WTC11 (cell line): ENCODE results near the gene RAB6A. TPM values are rescaled to one million over a fixed set of nuclear protein-coding genes. Genes with fewer than 3 reads are reported as not detected.

Source experiments
- ATAC-seq: fragments of 200-7000 bp; cut with Tn5 transposase; 2 replicates; pipeline ENCODE4 v1.10.0; 2021; ENCODE audit warnings: mild to moderate bottlenecking, moderate library complexity
- CTCF ChIA-PET: fragments of 300-600 bp; sonication (Branson Sonifier 250); formaldehyde crosslinking; loops from one replicate; lab custom pipeline; 2021; ENCODE audit warnings: antibody characterized with exemption; lab: Charles Lee
- POLR2A ChIA-PET: fragments of 350-600 bp; sonication (Branson Sonifier 250); formaldehyde crosslinking; loops from one replicate; lab custom pipeline; 2021; ENCODE audit warnings: antibody characterized with exemption; lab: Charles Lee
- DNase-seq: peaks from one replicate; pipeline ENCODE4 v3.0.0; 2021; ENCODE audit warnings: low spot score
- H3K27ac Mint-ChIP-seq: 2 replicates; pipeline ENCODE4 v1.8.0; 2021; ENCODE audit warnings: mixed read lengths
- H3K27me3 Mint-ChIP-seq: 2 replicates; pipeline ENCODE4 v1.8.0; 2021; ENCODE audit warnings: low read depth, mild to moderate bottlenecking, moderate library complexity, mixed read lengths
- H3K36me3 Mint-ChIP-seq: 2 replicates; pipeline ENCODE4 v1.8.0; 2021; ENCODE audit warnings: mixed read lengths
- H3K4me1 Mint-ChIP-seq: 2 replicates; pipeline ENCODE4 v1.8.0; 2022; ENCODE audit warnings: mixed read lengths
- H3K4me3 Mint-ChIP-seq: 2 replicates; pipeline ENCODE4 v1.8.0; 2021; ENCODE audit warnings: mild to moderate bottlenecking, moderate library complexity, mixed read lengths
- H3K9me3 Mint-ChIP-seq: 2 replicates; pipeline ENCODE4 v1.8.0; 2021; ENCODE audit warnings: mixed read lengths
- ATF1 ChIP-seq: sonication (generic); formaldehyde crosslinking; IDR thresholded peaks from 2 replicates; pipeline ENCODE4 v1.8.1; 2023; ENCODE audit warnings: mild to moderate bottlenecking, moderate library complexity, missing genetic modification reagents
- CBFB ChIP-seq: sonication (generic); formaldehyde crosslinking; IDR thresholded peaks from 2 replicates; pipeline ENCODE4 v1.8.1; 2022; ENCODE audit warnings: mild to moderate bottlenecking, low read depth, missing genetic modification reagents
- ELF4 ChIP-seq: sonication (generic); formaldehyde crosslinking; IDR thresholded peaks from 2 replicates; pipeline ENCODE4 v1.8.1; 2022; ENCODE audit warnings: low read depth, mild to moderate bottlenecking, moderate library complexity, missing genetic modification reagents
- GRHL2 ChIP-seq: fragments of 250-450 bp; sonication (Bioruptor Pico); IDR thresholded peaks from 2 replicates; pipeline ENCODE4 v1.8.0; 2022; ENCODE audit warnings: mild to moderate bottlenecking, moderate library complexity; ENCODE audit not compliant: insufficient replicate concordance, severe bottlenecking
- NR2C2 ChIP-seq: sonication (generic); formaldehyde crosslinking; IDR thresholded peaks from 2 replicates; pipeline ENCODE4 v1.8.0; 2022; ENCODE audit warnings: mild to moderate bottlenecking, missing genetic modification reagents
- NR3C1 ChIP-seq: sonication (generic); formaldehyde crosslinking; conservative IDR thresholded peaks from 2 replicates; pipeline ENCODE4 v1.8.1; 2023; ENCODE audit warnings: low read depth, mild to moderate bottlenecking, missing genetic modification reagents
- TCF7 ChIP-seq: sonication (generic); formaldehyde crosslinking; IDR thresholded peaks from 2 replicates; pipeline ENCODE4 v1.8.0; 2022; ENCODE audit warnings: mild to moderate bottlenecking, low read depth, missing genetic modification reagents, moderate library complexity
- ZNF396 ChIP-seq: fragments of 250-450 bp; sonication (Bioruptor Pico); IDR thresholded peaks from 2 replicates; pipeline ENCODE4 v1.8.0; 2021; ENCODE audit warnings: mild to moderate bottlenecking, moderate library complexity, borderline replicate concordance
- ZNF671 ChIP-seq: fragments of 250-450 bp; sonication (Bioruptor Pico); IDR thresholded peaks from 2 replicates; pipeline ENCODE4 v1.8.0; 2021; ENCODE audit warnings: mild to moderate bottlenecking
- total RNA-seq: library from RNA; stranded (reverse); gene quantifications from 3 replicates; pipeline ENCODE4 v1.2.3, GENCODE V29; 2021
- TF ChIP-seq, protein P1 (sequence below): sonication (generic); formaldehyde crosslinking; IDR thresholded peaks from 2 replicates; pipeline ENCODE4 v1.8.0; 2022; ENCODE audit warnings: missing genetic modification reagents
- TF ChIP-seq, protein P2 (sequence below): sonication (generic); formaldehyde crosslinking; IDR thresholded peaks from 2 replicates; pipeline ENCODE4 v1.8.0; 2022; ENCODE audit warnings: mild to moderate bottlenecking, missing genetic modification reagents
- TF ChIP-seq, protein P3 (sequence below): fragments of 250-450 bp; sonication (Bioruptor Pico); IDR thresholded peaks from 2 replicates; pipeline ENCODE4 v1.9.0; 2021; ENCODE audit warnings: moderate library complexity, mild to moderate bottlenecking, inconsistent platforms, borderline replicate concordance
- TF ChIP-seq, protein P4 (sequence below): sonication (generic); formaldehyde crosslinking; IDR thresholded peaks from 2 replicates; pipeline ENCODE4 v1.8.1; 2022; ENCODE audit warnings: mild to moderate bottlenecking, moderate library complexity, missing genetic modification reagents
- TF ChIP-seq, protein P5 (sequence below): sonication (generic); formaldehyde crosslinking; IDR thresholded peaks from 2 replicates; pipeline ENCODE4 v1.8.1; 2023; ENCODE audit warnings: mild to moderate bottlenecking, missing genetic modification reagents, moderate library complexity
- TF ChIP-seq, protein P6 (sequence below): fragments of 250-450 bp; sonication (Bioruptor Pico); conservative IDR thresholded peaks from 2 replicates; pipeline ENCODE4 v1.9.0; 2021; ENCODE audit warnings: mild to moderate bottlenecking

Gene RAB6A
- total RNA-seq, 1 experiment from 2014 or later: 107 TPM

DNA sequence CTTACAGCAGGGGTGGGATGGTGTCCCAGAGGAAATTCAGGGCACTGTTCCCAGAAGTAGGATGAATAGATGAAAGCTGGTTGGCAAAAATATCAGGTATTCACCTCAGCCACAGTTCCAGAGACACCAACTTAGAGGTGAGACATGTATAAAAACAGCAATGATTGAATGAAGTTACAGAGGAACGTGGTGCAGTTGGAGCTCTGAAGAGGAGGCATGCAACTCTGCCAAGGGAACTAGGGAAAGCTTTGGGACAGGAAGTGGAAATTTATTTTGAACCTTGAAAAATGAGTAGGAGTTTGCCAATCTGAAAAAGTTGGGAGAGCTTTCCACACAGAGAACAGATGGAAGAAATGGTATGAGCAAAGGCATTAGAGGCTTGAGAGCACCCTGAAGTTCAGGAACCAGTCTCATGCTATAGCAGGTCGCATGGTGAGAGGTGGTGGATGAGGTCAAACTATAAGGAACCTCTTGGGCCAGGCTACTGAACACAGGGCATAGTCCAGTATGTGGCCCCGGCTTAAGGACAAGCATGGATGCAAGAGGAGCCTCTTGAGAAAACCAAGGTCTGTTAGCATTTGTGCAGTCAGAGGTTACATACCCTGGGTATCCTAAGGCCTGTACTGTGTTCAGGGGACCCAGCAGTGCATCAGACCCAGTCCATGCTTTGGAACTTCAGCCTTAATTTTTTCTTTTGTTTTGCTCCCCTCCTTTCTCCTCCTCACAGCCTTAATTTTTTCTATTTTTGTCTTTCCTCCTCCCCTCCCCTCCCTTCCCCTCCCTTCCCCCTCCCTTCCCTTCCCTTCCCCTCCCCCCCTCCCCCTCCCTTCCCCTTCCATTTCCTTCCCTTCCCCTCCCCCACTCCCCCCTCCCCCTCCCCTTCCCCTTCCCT, 97.0 kb downstream of the RAB6A start:
- CTCF ChIA-PET: interaction anchor here (0.8 to 5.9 kb wide), 3 partner anchors 37 to 267 kb away, joined by 4 to 328 read pairs (median 6); no protein-coding TSS in a partner anchor
- POLR2A ChIA-PET: no interaction called here
- Mint-ChIP-seq H3K27ac (no peak overlapping the region), H3K36me3 (no peaks in the 10 kb centered on the region), H3K4me3 (no peak overlapping the region), H3K27me3 (peaks cover 48% of the 10 kb centered on the region)
- no peak for ATAC-seq
- no peak for DNase-seq
- TF ChIP-seq TCF7 (CRISPR knock-in tag) (no peak), GRHL2 (no peak), CBFB (CRISPR knock-in tag) (no peak), NR2C2 (CRISPR knock-in tag) (no peak), ATF1 (CRISPR knock-in tag) (no peak), ZNF671 (no peak), ZNF396 (CRISPR knock-in tag) (no peak), ELF4 (CRISPR knock-in tag) (no peak), NR3C1 (CRISPR knock-in tag) (no peak)
- TF ChIP-seq, protein P1, sequence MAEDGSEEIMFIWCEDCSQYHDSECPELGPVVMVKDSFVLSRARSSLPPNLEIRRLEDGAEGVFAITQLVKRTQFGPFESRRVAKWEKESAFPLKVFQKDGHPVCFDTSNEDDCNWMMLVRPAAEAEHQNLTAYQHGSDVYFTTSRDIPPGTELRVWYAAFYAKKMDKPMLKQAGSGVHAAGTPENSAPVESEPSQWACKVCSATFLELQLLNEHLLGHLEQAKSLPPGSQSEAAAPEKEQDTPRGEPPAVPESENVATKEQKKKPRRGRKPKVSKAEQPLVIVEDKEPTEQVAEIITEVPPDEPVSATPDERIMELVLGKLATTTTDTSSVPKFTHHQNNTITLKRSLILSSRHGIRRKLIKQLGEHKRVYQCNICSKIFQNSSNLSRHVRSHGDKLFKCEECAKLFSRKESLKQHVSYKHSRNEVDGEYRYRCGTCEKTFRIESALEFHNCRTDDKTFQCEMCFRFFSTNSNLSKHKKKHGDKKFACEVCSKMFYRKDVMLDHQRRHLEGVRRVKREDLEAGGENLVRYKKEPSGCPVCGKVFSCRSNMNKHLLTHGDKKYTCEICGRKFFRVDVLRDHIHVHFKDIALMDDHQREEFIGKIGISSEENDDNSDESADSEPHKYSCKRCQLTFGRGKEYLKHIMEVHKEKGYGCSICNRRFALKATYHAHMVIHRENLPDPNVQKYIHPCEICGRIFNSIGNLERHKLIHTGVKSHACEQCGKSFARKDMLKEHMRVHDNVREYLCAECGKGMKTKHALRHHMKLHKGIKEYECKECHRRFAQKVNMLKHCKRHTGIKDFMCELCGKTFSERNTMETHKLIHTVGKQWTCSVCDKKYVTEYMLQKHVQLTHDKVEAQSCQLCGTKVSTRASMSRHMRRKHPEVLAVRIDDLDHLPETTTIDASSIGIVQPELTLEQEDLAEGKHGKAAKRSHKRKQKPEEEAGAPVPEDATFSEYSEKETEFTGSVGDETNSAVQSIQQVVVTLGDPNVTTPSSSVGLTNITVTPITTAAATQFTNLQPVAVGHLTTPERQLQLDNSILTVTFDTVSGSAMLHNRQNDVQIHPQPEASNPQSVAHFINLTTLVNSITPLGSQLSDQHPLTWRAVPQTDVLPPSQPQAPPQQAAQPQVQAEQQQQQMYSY (CRISPR knock-in tag): no peak
- TF ChIP-seq, protein P2, sequence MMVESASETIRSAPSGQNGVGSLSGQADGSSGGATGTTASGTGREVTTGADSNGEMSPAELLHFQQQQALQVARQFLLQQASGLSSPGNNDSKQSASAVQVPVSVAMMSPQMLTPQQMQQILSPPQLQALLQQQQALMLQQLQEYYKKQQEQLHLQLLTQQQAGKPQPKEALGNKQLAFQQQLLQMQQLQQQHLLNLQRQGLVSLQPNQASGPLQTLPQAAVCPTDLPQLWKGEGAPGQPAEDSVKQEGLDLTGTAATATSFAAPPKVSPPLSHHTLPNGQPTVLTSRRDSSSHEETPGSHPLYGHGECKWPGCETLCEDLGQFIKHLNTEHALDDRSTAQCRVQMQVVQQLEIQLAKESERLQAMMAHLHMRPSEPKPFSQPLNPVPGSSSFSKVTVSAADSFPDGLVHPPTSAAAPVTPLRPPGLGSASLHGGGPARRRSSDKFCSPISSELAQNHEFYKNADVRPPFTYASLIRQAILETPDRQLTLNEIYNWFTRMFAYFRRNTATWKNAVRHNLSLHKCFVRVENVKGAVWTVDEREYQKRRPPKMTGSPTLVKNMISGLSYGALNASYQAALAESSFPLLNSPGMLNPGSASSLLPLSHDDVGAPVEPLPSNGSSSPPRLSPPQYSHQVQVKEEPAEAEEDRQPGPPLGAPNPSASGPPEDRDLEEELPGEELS (CRISPR knock-in tag): no peak
- TF ChIP-seq, protein P3, sequence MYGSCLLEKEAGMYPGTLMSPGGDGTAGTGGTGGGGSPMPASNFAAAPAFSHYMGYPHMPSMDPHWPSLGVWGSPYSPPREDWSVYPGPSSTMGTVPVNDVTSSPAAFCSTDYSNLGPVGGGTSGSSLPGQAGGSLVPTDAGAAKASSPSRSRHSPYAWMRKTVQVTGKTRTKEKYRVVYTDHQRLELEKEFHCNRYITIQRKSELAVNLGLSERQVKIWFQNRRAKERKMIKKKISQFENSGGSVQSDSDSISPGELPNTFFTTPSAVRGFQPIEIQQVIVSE (CRISPR knock-in tag): no peak
- TF ChIP-seq, protein P4, sequence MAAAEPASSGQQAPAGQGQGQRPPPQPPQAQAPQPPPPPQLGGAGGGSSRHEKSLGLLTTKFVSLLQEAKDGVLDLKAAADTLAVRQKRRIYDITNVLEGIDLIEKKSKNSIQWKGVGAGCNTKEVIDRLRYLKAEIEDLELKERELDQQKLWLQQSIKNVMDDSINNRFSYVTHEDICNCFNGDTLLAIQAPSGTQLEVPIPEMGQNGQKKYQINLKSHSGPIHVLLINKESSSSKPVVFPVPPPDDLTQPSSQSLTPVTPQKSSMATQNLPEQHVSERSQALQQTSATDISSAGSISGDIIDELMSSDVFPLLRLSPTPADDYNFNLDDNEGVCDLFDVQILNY (CRISPR knock-in tag): no peak
- TF ChIP-seq, protein P5, sequence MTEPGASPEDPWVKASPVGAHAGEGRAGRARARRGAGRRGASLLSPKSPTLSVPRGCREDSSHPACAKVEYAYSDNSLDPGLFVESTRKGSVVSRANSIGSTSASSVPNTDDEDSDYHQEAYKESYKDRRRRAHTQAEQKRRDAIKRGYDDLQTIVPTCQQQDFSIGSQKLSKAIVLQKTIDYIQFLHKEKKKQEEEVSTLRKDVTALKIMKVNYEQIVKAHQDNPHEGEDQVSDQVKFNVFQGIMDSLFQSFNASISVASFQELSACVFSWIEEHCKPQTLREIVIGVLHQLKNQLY (CRISPR knock-in tag): no peak
- TF ChIP-seq, protein P6, sequence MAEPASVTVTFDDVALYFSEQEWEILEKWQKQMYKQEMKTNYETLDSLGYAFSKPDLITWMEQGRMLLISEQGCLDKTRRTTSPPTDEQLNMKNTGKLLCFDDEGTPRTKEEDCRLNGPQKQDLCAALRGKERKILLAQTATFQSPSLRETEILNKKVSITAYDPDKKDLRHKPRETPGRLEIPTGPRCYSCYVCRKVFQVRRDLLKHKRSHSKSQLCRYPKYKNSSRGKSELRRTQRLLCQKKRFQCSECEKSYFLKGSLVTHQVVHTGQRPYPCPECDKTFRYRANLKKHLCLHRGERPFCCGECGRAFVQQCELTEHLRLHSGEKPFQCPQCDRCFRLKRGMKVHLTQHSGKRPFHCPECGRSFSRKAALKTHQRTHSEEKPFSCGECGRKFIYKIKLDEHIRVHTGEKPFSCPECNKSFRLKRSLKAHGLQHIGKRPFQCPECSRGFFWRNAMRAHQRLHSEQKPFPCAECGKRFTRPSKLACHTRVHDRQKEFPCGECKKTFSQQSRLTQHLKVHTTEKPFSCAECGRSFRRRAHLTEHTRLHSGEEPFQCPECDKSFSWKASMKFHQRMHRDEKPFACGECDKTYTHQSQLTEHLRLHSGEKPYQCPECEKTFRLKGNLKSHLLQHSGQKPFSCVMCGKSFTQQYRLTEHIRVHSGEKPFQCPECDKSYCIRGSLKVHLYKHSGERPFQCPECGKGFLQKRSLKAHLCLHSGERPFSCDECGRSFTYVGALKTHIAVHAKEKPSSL (CRISPR knock-in tag): no peak
- TF ChIP-seq, all 79 proteins: peak for 0
- Mint-ChIP-seq H3K4me1 (peaks cover 13% of the 10 kb centered on the region), H3K9me3 (no peaks in the 10 kb centered on the region)
